GM15510 (cell line): Measurements from ENCODE around the gene RSL1D1.

ENCODE experiments used
- POLR2A ChIP-seq: IDR thresholded peaks from 3 replicates; pipeline ENCODE4 v1.6.1; 2011; ENCODE audit warnings: borderline replicate concordance; ENCODE audit not compliant: insufficient read length; ENCODE audit errors: extremely low read depth

The RSL1D1 gene

DNA sequence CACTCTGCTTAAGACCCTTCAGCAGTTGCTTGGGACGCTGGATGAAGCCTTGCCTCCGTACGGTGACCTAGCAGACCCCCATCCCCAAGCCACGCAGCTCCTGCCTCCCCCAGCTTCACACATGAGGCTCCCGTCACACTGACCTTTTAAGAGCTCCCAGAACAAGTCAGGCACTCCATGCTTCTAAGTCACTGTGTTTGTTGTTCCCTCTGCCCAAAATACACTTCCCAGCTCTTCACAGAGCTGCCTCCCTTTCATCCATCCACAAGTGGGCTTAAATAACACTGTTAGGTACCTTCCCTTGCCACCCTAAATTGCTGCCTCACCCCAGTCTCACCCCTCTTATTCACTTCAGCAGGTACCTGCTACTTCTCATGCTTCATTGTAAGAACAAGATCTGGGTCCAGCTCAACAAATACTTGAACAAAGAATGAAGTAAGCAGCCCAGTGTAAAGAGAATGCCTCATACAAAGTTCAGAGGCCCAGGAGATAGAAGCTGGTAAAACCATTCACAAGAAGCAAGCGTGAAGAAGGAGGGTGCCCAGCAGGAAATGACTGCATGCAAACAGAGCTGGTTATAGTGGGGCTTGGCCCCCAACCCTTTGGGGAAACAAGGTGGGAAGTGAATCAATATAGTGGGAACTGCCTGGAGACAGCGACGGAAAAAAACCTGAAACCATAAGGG, 60.1 kb downstream of the RSL1D1 start:
- no peak for TF ChIP-seq POLR2A

DNA sequence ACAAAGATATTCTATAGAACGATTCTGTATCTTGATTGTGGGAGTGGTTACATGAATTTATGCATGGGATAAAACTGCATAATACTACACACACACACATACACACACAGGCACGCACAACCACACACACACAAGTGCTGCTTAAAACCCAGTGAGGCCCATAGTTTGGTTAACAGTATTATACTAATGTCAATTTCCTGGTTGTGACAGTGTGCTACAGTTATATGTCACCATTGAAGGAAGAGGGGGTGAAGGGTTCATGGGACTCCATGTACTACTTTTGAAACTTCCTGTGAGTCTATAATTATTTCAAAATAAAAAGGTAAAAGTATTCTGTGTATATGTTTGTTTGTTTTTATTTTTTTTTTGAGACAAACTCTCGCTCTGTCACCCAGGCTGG, 62.4 kb downstream of the RSL1D1 start:
- no peak for TF ChIP-seq POLR2A

GRCh38 chr16:11784038-11784369, 67.3 kb downstream of the RSL1D1 start:
- no peak for TF ChIP-seq POLR2A
